GM18870 (cell line): ENCODE results near the gene RSU1.

Experiments
- ATAC-seq: cut with Tn5 transposase; IDR thresholded peaks from one replicate; pipeline ENCODE4 v1.9.1; 2021; ENCODE audit warnings: moderate library complexity; ENCODE audit not compliant: unreplicated experiment

RSU1 gene

DNA sequence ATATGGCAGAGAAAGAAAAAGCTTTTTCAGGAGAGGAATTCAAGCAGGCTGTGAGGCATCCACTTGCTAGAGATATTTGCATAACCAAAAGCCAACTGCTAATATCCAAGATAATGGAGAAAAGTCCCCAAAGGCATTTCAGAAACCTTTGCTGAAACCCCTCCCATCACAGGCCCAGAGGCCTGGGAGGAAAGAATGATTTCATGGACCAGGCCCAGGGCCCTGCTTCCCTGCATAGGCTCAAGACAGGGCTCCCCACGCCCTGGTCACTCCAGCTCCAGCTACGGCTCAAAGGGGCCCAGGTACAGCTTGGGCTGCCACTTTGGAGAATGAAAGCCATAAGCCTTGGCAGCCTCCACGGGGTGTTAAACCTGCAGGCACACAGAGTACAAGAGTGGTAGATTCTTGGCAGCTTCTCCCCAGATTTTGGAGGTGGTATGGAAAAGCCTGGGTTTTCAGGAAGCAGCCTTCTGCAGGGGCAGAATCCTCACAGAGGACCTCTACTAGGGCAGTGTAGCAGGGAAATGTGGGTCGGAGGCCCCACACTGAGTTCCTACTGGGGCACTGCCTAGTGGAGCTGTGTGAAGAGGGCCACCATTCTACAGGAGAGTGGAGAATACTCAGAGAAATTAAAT is 5.6 kb upstream of the RSU1 start:
- no peak for ATAC-seq

- ATAC-seq, result no peak
Observed at GRCh38 chr10:16822027-16822426, 4.8 kb upstream of the RSU1 start.

GRCh38 chr10:16820421-16820820 is 3.2 kb upstream of the RSU1 start:
- no peak for ATAC-seq

DNA sequence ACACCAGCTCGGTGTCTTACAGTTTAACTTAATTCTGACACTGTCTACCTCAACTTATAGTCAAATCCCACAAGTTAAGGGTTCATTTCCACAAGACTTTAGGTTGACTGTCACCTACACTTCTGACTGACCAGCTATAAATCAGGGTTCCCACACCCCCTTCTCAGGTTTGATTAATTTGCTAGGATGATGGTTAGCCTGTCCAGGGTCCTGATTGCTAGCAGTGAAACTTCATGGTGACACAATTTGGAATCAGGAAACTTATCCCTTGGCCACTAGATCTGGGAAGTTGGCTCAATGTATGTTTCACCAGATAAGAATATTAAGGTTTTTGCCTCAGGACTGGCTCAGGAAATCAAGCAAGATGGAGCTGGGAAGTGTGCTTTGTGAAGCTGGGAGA is 2.8 kb upstream of the RSU1 start:
- no peak for ATAC-seq

DNA sequence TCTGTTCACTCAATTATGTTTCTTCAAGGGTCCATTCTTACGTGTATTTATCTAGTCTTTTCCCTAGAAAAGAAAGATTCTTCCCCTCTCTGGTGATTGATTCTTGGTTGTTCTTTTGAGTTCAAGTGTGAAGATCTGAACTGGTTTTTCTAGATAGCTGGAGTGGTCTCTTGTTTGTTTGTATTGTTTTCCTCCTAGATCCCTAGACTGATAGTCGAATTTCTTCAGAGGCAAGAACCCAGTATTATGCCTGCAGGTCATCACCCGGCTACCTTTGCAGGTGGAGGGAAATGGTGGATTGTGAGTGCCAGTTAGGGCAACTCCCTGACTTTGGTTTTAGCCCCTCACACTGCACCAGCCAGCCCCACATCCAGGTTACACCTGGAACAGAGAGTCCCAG is 2.2 kb upstream of the RSU1 start:
- no peak for ATAC-seq

GRCh38 chr10:16819026-16819425 is 1.8 kb upstream of the RSU1 start:
- ATAC-seq, result no peak

DNA sequence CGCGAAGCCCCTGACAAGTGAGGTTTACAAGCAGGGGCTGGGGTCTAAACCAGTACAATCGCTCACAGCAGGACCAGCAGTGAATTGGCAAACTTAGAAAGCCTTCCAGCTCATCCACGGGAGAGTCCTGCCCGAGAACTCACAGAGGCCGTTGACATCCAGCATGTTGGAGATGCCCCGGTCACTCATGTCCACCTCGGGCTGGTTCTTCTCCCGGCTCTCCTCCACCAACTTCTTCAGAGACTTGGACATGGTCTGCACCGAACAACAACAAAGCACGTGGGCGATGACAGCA is 447 bp downstream of the RSU1 start:
- no peak for ATAC-seq

- no peak for ATAC-seq
Observed at GRCh38 chr10:16816171-16816570, 1.1 kb downstream of the RSU1 start.

GRCh38 chr10:16814012-16814411 is 3.2 kb downstream of the RSU1 start:
- ATAC-seq, result no peak

DNA sequence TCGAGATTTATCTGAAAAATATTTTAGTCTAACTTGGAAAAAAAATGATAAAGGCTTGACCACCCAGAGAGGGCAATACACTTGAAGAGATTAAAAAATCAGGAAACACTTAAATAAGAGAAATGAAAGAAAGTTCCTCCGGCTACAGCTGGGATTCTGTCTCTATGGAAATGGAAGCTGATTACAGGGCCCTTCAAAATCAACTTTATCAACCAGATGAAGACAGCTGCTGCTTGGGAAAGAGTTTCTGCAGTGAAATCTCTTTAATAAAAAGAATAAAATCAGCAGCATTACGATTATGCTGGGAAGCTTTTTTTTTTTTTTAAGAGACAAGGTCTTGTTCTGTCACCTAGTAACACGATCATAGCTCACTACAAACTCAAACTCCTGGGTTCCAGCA is 4.5 kb downstream of the RSU1 start:
- no peak for ATAC-seq

- no peak for ATAC-seq
Observed at GRCh38 chr10:16811765-16812164, 5.5 kb downstream of the RSU1 start.

DNA sequence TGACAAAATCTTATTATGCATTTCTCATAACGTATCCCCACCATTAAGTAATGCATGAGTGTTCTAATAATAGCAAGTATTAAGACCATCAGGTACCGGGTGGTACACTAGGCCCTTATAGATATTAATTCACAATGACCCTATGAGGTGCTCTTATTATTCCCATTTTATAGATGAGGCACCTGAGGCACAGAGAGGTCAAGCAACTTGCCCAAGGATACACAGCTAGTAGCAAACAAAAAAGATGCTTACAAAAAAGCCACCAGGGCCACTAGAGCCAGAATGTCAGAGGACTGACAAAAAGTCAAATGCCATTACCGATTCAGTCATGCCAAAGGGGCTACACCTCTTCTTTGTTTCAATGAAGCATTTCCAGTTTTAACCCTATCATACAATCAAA is 5.9 kb downstream of the RSU1 start:
- no peak for ATAC-seq

GRCh38 chr10:16809074-16809718 is 8.0 kb downstream of the RSU1 start:
- peak; percentile 78 for ATAC-seq

GRCh38 chr10:16804123-16804522 is 13.1 kb downstream of the RSU1 start:
- no peak for ATAC-seq

- ATAC-seq, result no peak
Observed at GRCh38 chr10:16803464-16803863, 13.8 kb downstream of the RSU1 start.

- ATAC-seq, result peak; percentile 81
Observed at GRCh38 chr10:16799621-16800020, 17.6 kb downstream of the RSU1 start.

- no peak for ATAC-seq
Observed at GRCh38 chr10:16798571-16798970, 18.7 kb downstream of the RSU1 start.

DNA sequence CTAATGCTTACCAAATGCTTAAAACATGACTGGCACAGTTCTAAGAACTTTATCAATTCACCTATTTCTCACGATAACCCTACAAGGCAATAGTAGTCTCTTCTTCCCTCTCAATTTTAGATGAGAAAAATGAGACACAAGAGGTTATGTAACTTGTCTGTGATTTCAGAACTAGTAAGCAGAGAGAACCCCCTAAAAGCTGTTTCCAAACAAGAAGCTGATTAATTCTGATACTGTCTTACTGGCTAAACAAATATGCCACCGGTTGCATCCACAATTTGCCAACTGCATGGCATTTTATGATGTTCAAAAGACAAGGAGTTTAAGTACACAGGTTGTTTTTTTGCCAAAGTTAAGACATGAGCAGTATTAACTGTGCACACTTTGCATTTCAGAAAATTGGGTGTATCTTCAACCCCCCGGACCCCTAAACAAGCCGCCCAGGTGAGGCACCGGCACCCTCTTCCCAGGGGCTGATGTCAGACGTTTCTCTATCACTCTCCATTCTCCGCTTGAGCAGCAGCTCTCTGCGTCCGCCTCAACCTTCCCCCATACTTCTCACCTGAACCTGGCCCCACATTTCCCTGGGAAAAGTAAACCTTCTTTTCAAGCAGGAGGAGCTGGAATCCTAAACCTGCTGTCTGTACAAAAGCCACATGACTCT is 21.7 kb downstream of the RSU1 start:
- peak; percentile 41 for ATAC-seq

DNA sequence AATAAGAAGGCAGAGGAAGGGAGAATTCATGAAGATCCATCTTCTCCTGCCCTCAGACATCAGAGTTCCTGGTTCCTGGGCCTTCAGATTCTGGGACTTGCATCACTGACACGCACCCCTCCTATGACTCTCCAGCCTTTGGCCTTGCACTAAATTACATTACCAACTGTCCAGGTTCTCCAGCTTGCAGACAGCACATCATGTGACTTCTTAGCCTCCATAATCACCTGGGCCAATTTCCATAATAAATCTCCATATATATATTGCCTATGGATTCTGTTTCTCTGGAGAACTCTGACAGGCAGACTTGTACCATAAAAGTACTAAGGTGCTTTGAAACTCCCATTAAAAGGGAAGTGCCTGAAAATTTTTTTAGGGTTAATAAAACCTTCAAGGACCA is 23.2 kb downstream of the RSU1 start:
- ATAC-seq, result no peak

- no peak for ATAC-seq
Observed at GRCh38 chr10:16792675-16793074, 24.5 kb downstream of the RSU1 start.

DNA sequence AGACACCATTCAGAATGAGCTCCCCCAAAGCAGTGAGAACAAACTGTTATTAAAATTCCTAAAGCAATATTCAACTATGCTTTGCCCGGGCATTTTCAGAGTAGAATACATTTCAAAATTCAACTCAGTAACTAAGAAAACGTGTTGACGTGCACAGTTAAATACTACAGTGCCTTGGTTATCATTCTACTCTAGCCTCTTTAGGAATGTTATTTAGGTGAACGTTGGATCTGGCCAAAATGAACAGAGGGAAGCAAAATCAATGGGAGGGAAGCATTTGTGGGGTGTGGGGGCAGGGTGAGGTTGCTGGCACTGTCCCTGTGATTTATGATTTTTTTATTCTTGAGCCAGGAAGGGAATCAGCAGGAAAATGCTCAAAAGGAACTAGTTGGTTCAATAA is 27.5 kb downstream of the RSU1 start:
- no peak for ATAC-seq

- ATAC-seq, result no peak
Observed at GRCh38 chr10:16789261-16789660, 28.0 kb downstream of the RSU1 start.

DNA sequence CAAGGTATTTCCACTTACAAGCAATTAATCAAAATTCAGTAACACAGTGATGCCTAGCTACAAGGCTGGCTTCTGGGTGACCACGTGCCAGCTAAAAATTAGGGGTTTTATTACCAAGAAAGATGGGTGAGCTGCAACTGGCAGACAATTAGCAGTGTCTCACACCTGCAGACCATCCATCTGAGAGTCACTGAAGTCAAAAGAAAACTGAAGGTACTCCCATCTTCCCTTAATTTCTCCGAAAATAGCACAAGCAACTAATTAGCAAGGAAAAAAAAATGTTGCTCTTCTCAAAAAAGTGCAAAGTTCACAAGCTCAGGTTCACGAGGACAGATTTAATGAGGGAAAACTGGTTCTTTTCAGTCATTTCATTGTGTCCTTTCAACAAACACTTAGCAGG is 28.4 kb downstream of the RSU1 start:
- no peak for ATAC-seq
